DOHH2 (cell line): Measurements from ENCODE around the gene EFTUD2.

ENCODE experiments used
- H3F3A ChIP-seq: fragments of 200-600 bp; sonication (generic), shearing (Covaris generic); 2 replicates; pipeline ENCODE4 v1.6.0; 2016; ENCODE audit warnings: antibody characterized with exemption, mild to moderate bottlenecking; ENCODE audit not compliant: control insufficient read depth, insufficient read depth
- H3K27ac ChIP-seq: fragments of 200-600 bp; sonication (generic); 2 replicates; pipeline ENCODE4 v1.5.1; 2014; ENCODE audit warnings: low read depth, mild to moderate bottlenecking, low read length, moderate library complexity
- H3K27me3 ChIP-seq: fragments of 200-600 bp; sonication (generic); 2 replicates; pipeline ENCODE4 v1.6.1; 2014; ENCODE audit warnings: mild to moderate bottlenecking, low read length, mixed read lengths; ENCODE audit not compliant: control insufficient read depth
- H3K36me3 ChIP-seq: fragments of 200-600 bp; sonication (generic); 2 replicates; pipeline ENCODE4 v1.6.1; 2014; ENCODE audit warnings: mild to moderate bottlenecking, low read length, moderate library complexity, mixed read lengths; ENCODE audit not compliant: control insufficient read depth
- H3K4me1 ChIP-seq: fragments of 200-600 bp; sonication (generic); 2 replicates; pipeline ENCODE4 v1.6.1; 2014; ENCODE audit warnings: mild to moderate bottlenecking, low read length, mixed read lengths; ENCODE audit not compliant: control insufficient read depth
- H3K4me2 ChIP-seq: fragments of 200-600 bp; sonication (generic); 2 replicates; pipeline ENCODE4 v1.6.0; 2014; ENCODE audit warnings: mild to moderate bottlenecking, low read length, moderate library complexity
- H3K4me3 ChIP-seq: fragments of 200-600 bp; sonication (generic); 2 replicates; pipeline ENCODE4 v1.5.1; 2014; ENCODE audit warnings: mild to moderate bottlenecking, low read length, mixed read lengths
- H3K79me2 ChIP-seq: fragments of 200-600 bp; sonication (generic); 2 replicates; pipeline ENCODE4 v1.6.1; 2014; ENCODE audit warnings: mild to moderate bottlenecking, low read length, mixed read lengths; ENCODE audit not compliant: control insufficient read depth
- H3K9me2 ChIP-seq: fragments of 200-600 bp; sonication (generic); replicated peaks from 2 replicates; pipeline ENCODE4 v1.6.1; 2014; ENCODE audit warnings: mild to moderate bottlenecking, low read length, mixed read lengths; ENCODE audit not compliant: control insufficient read depth
- H3K9me3 ChIP-seq: fragments of 200-600 bp; sonication (generic); 2 replicates; pipeline ENCODE4 v1.6.1; 2014; ENCODE audit warnings: antibody characterized with exemption, low read length, mixed read lengths; ENCODE audit not compliant: control insufficient read depth, insufficient read depth
- H4K20me1 ChIP-seq: fragments of 200-600 bp; sonication (generic); 2 replicates; pipeline ENCODE4 v1.6.0; 2014; ENCODE audit warnings: low read depth, mild to moderate bottlenecking, antibody characterized with exemption, low read length, moderate library complexity; ENCODE audit not compliant: control insufficient read depth, insufficient read depth
- CTCF ChIP-seq: fragments of 200-600 bp; sonication (generic); IDR thresholded peaks from one replicate; pipeline ENCODE4 v1.5.1; 2014; ENCODE audit warnings: antibody characterized with exemption, mild to moderate bottlenecking, low read depth, low read length; ENCODE audit not compliant: poor library complexity, severe bottlenecking
- EZH2phosphoT487 ChIP-seq: fragments of 200-600 bp; sonication (generic); IDR thresholded peaks from 2 replicates; pipeline ENCODE4 v1.6.1; 2017; ENCODE audit warnings: borderline replicate concordance, mild to moderate bottlenecking, antibody characterized with exemption, low read length, moderate library complexity, mixed read lengths

The EFTUD2 gene

GRCh38 chr17:44909681-44910144 lies 10.5 kb upstream of the EFTUD2 start:
- Histone ChIP-seq H3K9me2 (no peaks in the 10 kb centered on the region), H4K20me1 (no peaks in the 10 kb centered on the region), H3K27ac (no peak overlapping the region), H3K36me3 (no peaks in the 10 kb centered on the region), H3K9me3 (no peaks in the 10 kb centered on the region), H3K27me3 (peaks cover 47% of the 10 kb centered on the region), H3K4me2 (no peak overlapping the region), H3K79me2 (no peaks in the 10 kb centered on the region), H3F3A (no peaks in the 10 kb centered on the region), H3K4me1 (peaks cover 22% of the 10 kb centered on the region), H3K4me3 (no peak overlapping the region)
- TF ChIP-seq EZH2phosphoT487: no peak

GRCh38 chr17:44908761-44909326 lies 9.6 kb upstream of the EFTUD2 start:
- Histone ChIP-seq H3K4me2 (no peak overlapping the region), H3K4me3 (no peak overlapping the region), H3K79me2 (no peaks in the 10 kb centered on the region), H3K9me2 (no peaks in the 10 kb centered on the region), H4K20me1 (no peaks in the 10 kb centered on the region), H3K27me3 (peaks cover 43% of the 10 kb centered on the region), H3K27ac (no peak overlapping the region), H3K9me3 (no peaks in the 10 kb centered on the region), H3F3A (no peaks in the 10 kb centered on the region), H3K4me1 (peaks cover 14% of the 10 kb centered on the region), H3K36me3 (no peaks in the 10 kb centered on the region)
- no peak for TF ChIP-seq CTCF
- TF ChIP-seq EZH2phosphoT487: no peak

GRCh38 chr17:44907729-44908470 lies 8.7 kb upstream of the EFTUD2 start:
- Histone ChIP-seq H3K36me3 (no peaks in the 10 kb centered on the region), H3K27ac (no peak overlapping the region), H3K9me2 (no peaks in the 10 kb centered on the region), H3F3A (no peaks in the 10 kb centered on the region), H3K4me2 (no peak overlapping the region), H4K20me1 (no peaks in the 10 kb centered on the region), H3K9me3 (no peaks in the 10 kb centered on the region), H3K27me3 (peaks cover 34% of the 10 kb centered on the region), H3K4me1 (peaks cover 8% of the 10 kb centered on the region), H3K4me3 (no peak overlapping the region), H3K79me2 (no peaks in the 10 kb centered on the region)
- TF ChIP-seq EZH2phosphoT487 (no peak), CTCF (no peak)
